Measurements from ENCODE around the gene FAM83B. TPM values are rescaled to one million over a fixed set of nuclear protein-coding genes. Genes with fewer than 3 reads are reported as not detected.
"Not testable (repeated sequence)": the region's sequence is repeated elsewhere in the genome, so short reads cannot be mapped to it uniquely, and the experiment has no call there.

FAM83B gene
- total RNA-seq, 4 donors from 2014 or later, result 116 to 152 (median 129) TPM

GRCh38 chr6:54959820-54960219 lies 113.2 kb downstream of the FAM83B start:
- H3K4me3 ChIP-seq (ENCODE audit: low read depth, poor library complexity, severe bottlenecking), result no peak overlapping the region
- TF ChIP-seq POLR2A (IDR thresholded peaks at IDR 0.05) (no peak), CTCF (IDR thresholded peaks at IDR 0.05) (no peak)
- intact Hi-C loops (cut with DNase I; ENCODE audit: low total_unique reads), result no loop called here
- no peak for DNase-seq (ENCODE audit: low spot score in 2 of 2)
- 77% methylated on average over 4 of the region's 4 CpGs for WGBS, 2 donors

GRCh38 chr6:54961372-54961771 lies 114.8 kb downstream of the FAM83B start:
- H3K4me3 ChIP-seq (ENCODE audit: low read depth, poor library complexity, severe bottlenecking); intact Hi-C loops (cut with DNase I; ENCODE audit: low total_unique reads); DNase-seq (ENCODE audit: low spot score in 2 of 2): not testable (repeated sequence)
- 89 to 90% methylated on average over 23 of the region's 23 CpGs for WGBS, 2 donors

- TF ChIP-seq POLR2A (IDR thresholded peaks at IDR 0.05) (no peak), CTCF (IDR thresholded peaks at IDR 0.05) (no peak)
- no peak overlapping the region for H3K4me3 ChIP-seq (ENCODE audit: low read depth, poor library complexity, severe bottlenecking)
- WGBS, 2 donors, result 88 to 93% methylated on average over 3 of the region's 3 CpGs
- no peak for DNase-seq (ENCODE audit: low spot score in 2 of 2)
- intact Hi-C loops (cut with DNase I; ENCODE audit: low total_unique reads), result no loop called here
Measured at GRCh38 chr6:54970337-54970736, 123.8 kb downstream of the FAM83B start.

- WGBS, 2 donors, result 43 to 61% methylated on average over 2 of the region's 2 CpGs
- intact Hi-C loops (cut with DNase I; ENCODE audit: low total_unique reads), result no loop called here
Measured at GRCh38 chr6:54971825-54972224, 125.3 kb downstream of the FAM83B start.

GRCh38 chr6:54979161-54979560 lies 132.6 kb downstream of the FAM83B start:
- intact Hi-C loops (cut with DNase I; ENCODE audit: low total_unique reads); H3K4me3 ChIP-seq (ENCODE audit: low read depth, poor library complexity, severe bottlenecking); DNase-seq (ENCODE audit: low spot score in 2 of 2): not testable (repeated sequence)
- WGBS, 2 donors, result 94 to 99% methylated on average over 12 to 14 of the region's 24 CpGs

More at GRCh38 chr6:54971825-54972224, 125.3 kb downstream of the FAM83B start:
- no peak for DNase-seq (ENCODE audit: low spot score in 2 of 2)
- H3K4me3 ChIP-seq (ENCODE audit: low read depth, poor library complexity, severe bottlenecking), result no peak overlapping the region
- TF ChIP-seq CTCF (IDR thresholded peaks at IDR 0.05) (no peak), POLR2A (IDR thresholded peaks at IDR 0.05) (no peak)

- H3K4me3 ChIP-seq (ENCODE audit: low read depth, poor library complexity, severe bottlenecking), result no peak overlapping the region
- 76% methylated on average over 14 of the region's 14 CpGs for WGBS, 2 donors
- intact Hi-C loops (cut with DNase I; ENCODE audit: low total_unique reads), result no loop called here
- TF ChIP-seq POLR2A (IDR thresholded peaks at IDR 0.05) (no peak), CTCF (IDR thresholded peaks at IDR 0.05) (no peak)
- DNase-seq (ENCODE audit: low spot score in 2 of 2), result no peak
Measured at GRCh38 chr6:54980511-54981275, 134.1 kb downstream of the FAM83B start.

- no peak for DNase-seq (ENCODE audit: low spot score in 2 of 2)
- intact Hi-C loops (cut with DNase I; ENCODE audit: low total_unique reads), result no loop called here
- TF ChIP-seq CTCF (IDR thresholded peaks at IDR 0.05) (no peak), POLR2A (IDR thresholded peaks at IDR 0.05) (no peak)
- no peak overlapping the region for H3K4me3 ChIP-seq (ENCODE audit: low read depth, poor library complexity, severe bottlenecking)
- 60 to 66% methylated on average over 2 of the region's 2 CpGs for WGBS, 2 donors
Measured at GRCh38 chr6:54981276-54981609, 134.7 kb downstream of the FAM83B start.
